Hepatocyte (in vitro differentiated cells): ENCODE data around the gene TECTB. TPM values are rescaled to one million over a fixed set of nuclear protein-coding genes. Genes with fewer than 3 reads are reported as not detected.

Experiments
- DNase-seq: peaks from one replicate; pipeline ENCODE4 v3.0.0-alpha.2; 2016; ENCODE audit warnings: low spot score
- H2AFZ ChIP-seq: fragments of 200-600 bp; sonication (generic); 2 replicates; pipeline ENCODE4 v1.6.0; 2016; ENCODE audit warnings: antibody characterized with exemption, mild to moderate bottlenecking
- H3K27ac ChIP-seq: fragments of 200-600 bp; sonication (generic); 2 replicates; pipeline ENCODE4 v1.5.1; 2016; ENCODE audit warnings: mild to moderate bottlenecking
- H3K27me3 ChIP-seq: fragments of 200-600 bp; sonication (generic); 2 replicates; pipeline ENCODE4 v1.6.1; 2016
- H3K36me3 ChIP-seq: fragments of 200-600 bp; sonication (generic); replicated peaks from 2 replicates; pipeline ENCODE4 v1.5.1; 2016; ENCODE audit warnings: low read depth; ENCODE audit not compliant: insufficient read depth
- H3K4me1 ChIP-seq: fragments of 200-600 bp; sonication (generic); 2 replicates; pipeline ENCODE4 v1.5.1; 2016; ENCODE audit warnings: mild to moderate bottlenecking, moderate library complexity; ENCODE audit not compliant: insufficient read depth
- H3K4me2 ChIP-seq: fragments of 200-600 bp; sonication (generic); 2 replicates; pipeline ENCODE4 v1.6.0; 2016
- H3K4me3 ChIP-seq: fragments of 200-600 bp; sonication (generic); 2 replicates; pipeline ENCODE4 v1.5.1; 2016; ENCODE audit warnings: mild to moderate bottlenecking
- H3K79me2 ChIP-seq: fragments of 200-600 bp; sonication (generic); 2 replicates; pipeline ENCODE4 v1.6.0; 2017; ENCODE audit warnings: mild to moderate bottlenecking
- H3K9me2 ChIP-seq: fragments of 200-600 bp; sonication (generic); replicated peaks from 2 replicates; pipeline ENCODE4 v1.6.0; 2017; ENCODE audit warnings: mild to moderate bottlenecking; ENCODE audit not compliant: insufficient read depth
- H3K9me3 ChIP-seq: fragments of 200-600 bp; sonication (generic); 2 replicates; pipeline ENCODE4 v1.5.1; 2016; ENCODE audit warnings: low read depth, mild to moderate bottlenecking
- H4K20me1 ChIP-seq: fragments of 200-600 bp; sonication (generic); 2 replicates; pipeline ENCODE4 v1.6.0; 2016; ENCODE audit warnings: mild to moderate bottlenecking; ENCODE audit not compliant: insufficient read depth, poor library complexity, severe bottlenecking
- EZH2 ChIP-seq: fragments of 200-600 bp; sonication (generic); IDR thresholded peaks from 2 replicates; pipeline ENCODE4 v1.6.1; 2016; ENCODE audit warnings: antibody characterized with exemption, mild to moderate bottlenecking, borderline replicate concordance
- EZH2phosphoT487 ChIP-seq: fragments of 200-600 bp; sonication (generic); IDR thresholded peaks from one replicate; pipeline ENCODE4 v1.6.1; 2018; ENCODE audit warnings: antibody characterized with exemption, mild to moderate bottlenecking, low read depth, moderate library complexity; ENCODE audit not compliant: unreplicated experiment, severe bottlenecking
- WGBS: methylation state at CpG from one replicate; pipeline ENCODE4 v1.1.6; 2016; ENCODE audit warnings: low lambda C conversion rate; ENCODE audit errors: missing lambda C conversion rate; 5-methylcytosine and 5-hydroxymethylcytosine counted together
- polyA plus RNA-seq: library from polyadenylated mRNA; unstranded; fragments of >200 nt; fragmentation: Nextera tagmentation; extraction: Ambion mirVana; gene quantifications from 2 replicates; pipeline ENCODE4 v1.2.1, GENCODE V29; 2016
- total RNA-seq: library from RNA; depleted of rRNA; stranded (reverse); fragments of >200 nt; gene quantifications from 2 replicates; pipeline ENCODE4 v1.2.3, GENCODE V29; 2014
- TF ChIP-seq, protein P1 (sequence below): fragments of 200-600 bp; sonication (generic); IDR thresholded peaks from 2 replicates; pipeline ENCODE4 v1.5.1; 2016; ENCODE audit warnings: antibody characterized with exemption, mild to moderate bottlenecking; ENCODE audit not compliant: poor library complexity

The TECTB gene
- total and polyA plus RNA-seq, 2 experiments from 2014 or later: 0.10 TPM; not detected in 1

DNA sequence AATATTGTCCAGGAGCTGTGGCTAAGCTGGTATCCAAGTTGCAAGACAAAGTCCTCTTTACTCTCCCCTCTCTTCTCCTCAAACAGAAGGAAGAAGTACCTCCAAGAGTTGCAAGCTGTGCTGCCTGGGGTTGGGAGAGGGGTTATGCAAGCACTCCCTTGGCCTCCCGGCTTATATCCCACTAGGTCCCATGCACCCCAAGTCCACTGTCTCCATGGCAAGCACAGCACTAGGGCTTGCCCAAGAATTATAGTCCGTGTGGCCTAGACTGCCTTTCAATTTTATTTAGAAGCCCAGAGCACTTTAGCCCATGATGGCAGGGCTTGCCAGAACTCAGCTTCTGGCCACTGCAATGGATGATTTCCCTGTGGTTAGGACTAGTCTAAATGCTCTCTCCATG, 40.4 kb upstream of the TECTB start:
- no peak overlapping the region for H3K4me3 ChIP-seq
- no peaks in the 10 kb centered on the region for H3K9me3 ChIP-seq
- no peaks in the 10 kb centered on the region for H3K36me3 ChIP-seq
- 89% methylated on average over 2 of the region's 2 CpGs for WGBS
- H3K9me2 ChIP-seq: no peaks in the 10 kb centered on the region
- no peaks in the 10 kb centered on the region for H4K20me1 ChIP-seq
- no peak overlapping the region for H3K27ac ChIP-seq
- H3K79me2 ChIP-seq: no peaks in the 10 kb centered on the region
- no peaks in the 10 kb centered on the region for H3K4me1 ChIP-seq
- TF ChIP-seq EZH2 (no peak), EZH2phosphoT487 (no peak)
- TF ChIP-seq, protein P1, sequence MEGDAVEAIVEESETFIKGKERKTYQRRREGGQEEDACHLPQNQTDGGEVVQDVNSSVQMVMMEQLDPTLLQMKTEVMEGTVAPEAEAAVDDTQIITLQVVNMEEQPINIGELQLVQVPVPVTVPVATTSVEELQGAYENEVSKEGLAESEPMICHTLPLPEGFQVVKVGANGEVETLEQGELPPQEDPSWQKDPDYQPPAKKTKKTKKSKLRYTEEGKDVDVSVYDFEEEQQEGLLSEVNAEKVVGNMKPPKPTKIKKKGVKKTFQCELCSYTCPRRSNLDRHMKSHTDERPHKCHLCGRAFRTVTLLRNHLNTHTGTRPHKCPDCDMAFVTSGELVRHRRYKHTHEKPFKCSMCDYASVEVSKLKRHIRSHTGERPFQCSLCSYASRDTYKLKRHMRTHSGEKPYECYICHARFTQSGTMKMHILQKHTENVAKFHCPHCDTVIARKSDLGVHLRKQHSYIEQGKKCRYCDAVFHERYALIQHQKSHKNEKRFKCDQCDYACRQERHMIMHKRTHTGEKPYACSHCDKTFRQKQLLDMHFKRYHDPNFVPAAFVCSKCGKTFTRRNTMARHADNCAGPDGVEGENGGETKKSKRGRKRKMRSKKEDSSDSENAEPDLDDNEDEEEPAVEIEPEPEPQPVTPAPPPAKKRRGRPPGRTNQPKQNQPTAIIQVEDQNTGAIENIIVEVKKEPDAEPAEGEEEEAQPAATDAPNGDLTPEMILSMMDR: no peak
- no peak overlapping the region for H2AFZ ChIP-seq
- DNase-seq: no peak
- H3K4me2 ChIP-seq: no peak overlapping the region
- no peaks in the 10 kb centered on the region for H3K27me3 ChIP-seq

DNA sequence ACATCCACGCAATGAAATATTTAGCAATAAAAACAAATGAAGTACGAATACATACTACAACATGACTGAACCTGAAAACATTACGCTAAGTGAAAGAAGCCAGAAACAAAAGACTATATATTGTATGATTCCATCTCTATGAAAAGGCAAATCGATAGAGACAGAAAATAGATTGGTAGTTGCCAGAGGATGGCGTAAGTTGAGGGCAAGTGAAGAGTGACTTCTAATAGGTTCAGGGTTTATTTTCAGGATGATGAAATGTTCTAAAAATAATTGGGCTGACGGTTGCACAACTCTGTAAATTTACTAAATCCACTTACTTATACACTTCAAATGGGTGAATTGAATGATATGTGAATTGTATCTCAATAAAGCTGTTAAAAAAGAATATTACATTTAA, 39.5 kb upstream of the TECTB start:
- DNase-seq: no peak
- Histone ChIP-seq H3K9me3 (no peaks in the 10 kb centered on the region), H4K20me1 (no peaks in the 10 kb centered on the region), H3K27ac (no peak overlapping the region), H3K4me2 (no peak overlapping the region), H3K4me3 (no peak overlapping the region), H3K9me2 (no peaks in the 10 kb centered on the region), H3K36me3 (no peaks in the 10 kb centered on the region), H2AFZ (no peak overlapping the region), H3K4me1 (no peaks in the 10 kb centered on the region), H3K79me2 (no peaks in the 10 kb centered on the region), H3K27me3 (no peaks in the 10 kb centered on the region)
- 94% methylated on average over 6 of the region's 6 CpGs for WGBS
- TF ChIP-seq, protein P1: no peak
- TF ChIP-seq EZH2 (no peak), EZH2phosphoT487 (no peak)

- H4K20me1 ChIP-seq: no peaks in the 10 kb centered on the region
- H3K9me2 ChIP-seq: no peaks in the 10 kb centered on the region
- H3K27ac ChIP-seq: no peak overlapping the region
- no peaks in the 10 kb centered on the region for H3K27me3 ChIP-seq
- H3K4me3 ChIP-seq: no peak overlapping the region
- H2AFZ ChIP-seq: no peak overlapping the region
- TF ChIP-seq EZH2phosphoT487 (no peak), EZH2 (no peak)
- TF ChIP-seq, protein P1: no peak
- H3K9me3 ChIP-seq: no peaks in the 10 kb centered on the region
- 100% methylated on average over 2 of the region's 2 CpGs for WGBS
- no peaks in the 10 kb centered on the region for H3K79me2 ChIP-seq
- no peak for DNase-seq
- H3K36me3 ChIP-seq: no peaks in the 10 kb centered on the region
- no peak overlapping the region for H3K4me2 ChIP-seq
- no peaks in the 10 kb centered on the region for H3K4me1 ChIP-seq
Observed at GRCh38 chr10:112244197-112244596, 39.0 kb upstream of the TECTB start.

DNA sequence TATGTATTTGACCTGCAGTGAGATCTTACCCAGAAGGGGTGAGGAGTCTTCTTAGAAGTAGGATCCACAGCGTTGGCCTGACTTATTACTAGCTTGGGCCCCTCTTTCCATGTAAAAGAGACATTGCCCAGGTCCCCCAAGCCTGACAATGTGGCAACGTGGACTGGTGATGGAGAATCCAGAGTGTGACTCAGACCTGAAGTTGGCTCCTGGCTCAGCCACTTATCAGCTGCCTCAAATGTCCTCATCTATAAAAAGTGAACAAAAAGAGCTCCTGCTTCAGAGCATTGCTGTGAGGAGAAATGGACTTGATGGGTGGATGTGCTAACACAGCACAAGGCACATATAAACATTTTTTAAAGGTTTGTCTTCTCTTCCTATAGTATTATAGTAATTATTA, 35.4 kb upstream of the TECTB start:
- H3K27me3 ChIP-seq: no peaks in the 10 kb centered on the region
- TF ChIP-seq, protein P1: no peak
- TF ChIP-seq EZH2phosphoT487: no peak
- TF ChIP-seq EZH2: no peak
- no peak overlapping the region for H3K4me2 ChIP-seq
- H3K9me3 ChIP-seq: peaks cover 7% of the 10 kb centered on the region
- H2AFZ ChIP-seq: no peak overlapping the region
- 61% methylated on average over 2 of the region's 2 CpGs for WGBS
- H3K4me3 ChIP-seq: no peak overlapping the region
- H3K79me2 ChIP-seq: no peaks in the 10 kb centered on the region
- H3K27ac ChIP-seq: no peak overlapping the region
- H3K36me3 ChIP-seq: no peaks in the 10 kb centered on the region
- no peaks in the 10 kb centered on the region for H4K20me1 ChIP-seq
- no peak for DNase-seq
- H3K9me2 ChIP-seq: no peaks in the 10 kb centered on the region
- H3K4me1 ChIP-seq: no peaks in the 10 kb centered on the region
